Erythroblast (primary cell): ENCODE data around the gene SARS2.
A peak's percentile ranks its signal among the peaks of the same experiment; 100 is the strongest.

Experiments used
- DNase-seq, 2 experiments: peaks; one replicate each; lab custom pipeline; 2025; lab: John Stamatoyannopoulos, UW
- GATA1 ChIP-seq: IDR thresholded peaks from 2 replicates; pipeline ENCODE4 v1.6.1; 2011; ENCODE audit warnings: low read depth, mild to moderate bottlenecking, control low read depth, low read length, moderate library complexity
- POLR2A ChIP-seq: IDR thresholded peaks from 2 replicates; pipeline ENCODE4 v1.6.1; 2011; ENCODE audit warnings: mild to moderate bottlenecking, low read length

Gene SARS2

DNA sequence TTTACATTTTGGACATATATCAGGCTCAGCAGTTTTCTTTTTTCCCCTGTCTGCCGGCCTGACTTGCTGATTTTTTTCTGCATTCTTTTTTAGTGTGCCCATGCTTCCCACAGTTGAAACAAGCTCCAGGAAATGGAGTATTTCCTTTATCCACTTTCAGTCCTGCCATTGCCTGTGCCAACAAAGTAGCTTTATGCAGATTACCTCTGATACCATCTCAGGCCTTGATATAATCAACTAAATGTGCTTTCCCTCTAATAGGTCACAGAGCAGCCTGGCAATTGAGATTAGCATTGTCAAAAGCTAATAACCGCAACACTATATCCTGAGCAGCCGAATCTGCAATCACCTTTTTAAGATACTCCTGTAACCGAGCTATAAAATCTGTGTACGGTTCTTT is 9.4 kb upstream of the SARS2 start:
- no peak for DNase-seq
- TF ChIP-seq POLR2A, result no peak
- TF ChIP-seq GATA1, result no peak

DNA sequence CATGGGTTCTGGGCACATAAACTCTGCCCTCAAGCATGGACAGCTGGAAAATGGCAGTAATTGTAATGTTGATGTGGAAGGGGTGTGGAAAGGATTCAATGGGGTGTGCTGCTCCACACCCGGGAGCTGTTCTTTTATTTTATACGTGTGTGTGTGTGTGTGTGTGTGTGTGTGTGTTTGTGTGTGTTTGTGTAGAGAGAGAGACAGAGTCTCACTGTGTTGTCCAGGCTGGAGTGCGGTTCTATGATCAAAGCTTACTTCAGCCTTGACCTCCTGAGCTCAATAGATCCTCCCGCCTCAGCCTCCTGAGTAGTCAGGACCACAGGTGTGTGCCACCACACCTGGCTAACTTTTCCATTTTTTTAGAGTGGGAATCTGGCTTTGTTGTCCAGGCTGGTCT is 3.0 kb upstream of the SARS2 start:
- no peak for DNase-seq
- TF ChIP-seq GATA1 (no peak), POLR2A (no peak)

DNA sequence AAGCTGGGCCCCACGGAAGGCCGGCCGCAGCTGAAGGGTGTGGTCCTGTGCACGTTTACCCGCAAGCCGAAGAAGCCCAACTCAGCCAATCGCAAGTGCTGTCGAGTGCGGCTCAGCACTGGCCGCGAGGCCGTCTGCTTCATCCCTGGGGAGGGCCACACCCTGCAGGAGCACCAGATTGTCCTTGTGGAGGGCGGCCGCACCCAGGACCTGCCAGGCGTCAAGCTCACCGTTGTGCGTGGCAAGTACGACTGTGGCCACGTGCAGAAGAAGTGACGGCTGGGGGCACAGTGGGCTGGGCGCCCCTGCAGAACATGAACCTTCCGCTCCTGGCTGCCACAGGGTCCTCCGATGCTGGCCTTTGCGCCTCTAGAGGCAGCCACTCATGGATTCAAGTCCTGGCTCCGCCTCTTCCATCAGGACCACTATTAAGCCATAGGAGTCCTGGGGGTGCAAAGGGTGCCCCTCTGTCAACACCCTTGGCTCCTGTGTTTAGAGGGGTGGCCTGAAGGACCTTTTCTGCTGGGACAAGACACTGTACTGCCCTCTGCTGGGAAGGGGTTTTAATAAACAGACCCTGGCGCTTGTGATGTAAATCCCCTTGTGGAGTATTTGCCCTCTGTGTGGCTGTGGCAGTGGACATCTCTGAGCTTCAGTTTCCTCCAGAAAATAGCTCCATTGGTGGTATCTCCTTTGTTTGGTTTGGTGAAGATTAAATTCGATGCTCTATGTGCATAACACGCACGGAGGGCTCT is 2.0 kb upstream of the SARS2 start:
- TF ChIP-seq POLR2A, result no peak
- TF ChIP-seq GATA1, result no peak

DNA sequence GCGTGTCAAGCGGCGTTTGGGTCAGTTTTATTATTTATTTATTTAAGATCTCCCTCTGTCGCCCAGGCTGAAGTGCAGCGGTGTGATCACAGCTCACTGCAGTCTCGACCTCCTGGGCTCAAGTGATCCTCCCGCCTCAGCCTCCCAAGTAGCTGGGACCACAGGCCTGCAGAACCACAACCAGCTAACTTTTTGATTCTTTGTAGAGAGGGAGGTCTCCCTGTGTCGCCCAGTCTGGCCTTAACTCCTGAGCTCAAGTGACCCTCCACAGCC is 894 bp upstream of the SARS2 start:
- no peak for DNase-seq

More for the DNA sequence above, 2.0 kb upstream of the SARS2 start:
- DNase-seq, result peak; percentile 76 to 78

DNA sequence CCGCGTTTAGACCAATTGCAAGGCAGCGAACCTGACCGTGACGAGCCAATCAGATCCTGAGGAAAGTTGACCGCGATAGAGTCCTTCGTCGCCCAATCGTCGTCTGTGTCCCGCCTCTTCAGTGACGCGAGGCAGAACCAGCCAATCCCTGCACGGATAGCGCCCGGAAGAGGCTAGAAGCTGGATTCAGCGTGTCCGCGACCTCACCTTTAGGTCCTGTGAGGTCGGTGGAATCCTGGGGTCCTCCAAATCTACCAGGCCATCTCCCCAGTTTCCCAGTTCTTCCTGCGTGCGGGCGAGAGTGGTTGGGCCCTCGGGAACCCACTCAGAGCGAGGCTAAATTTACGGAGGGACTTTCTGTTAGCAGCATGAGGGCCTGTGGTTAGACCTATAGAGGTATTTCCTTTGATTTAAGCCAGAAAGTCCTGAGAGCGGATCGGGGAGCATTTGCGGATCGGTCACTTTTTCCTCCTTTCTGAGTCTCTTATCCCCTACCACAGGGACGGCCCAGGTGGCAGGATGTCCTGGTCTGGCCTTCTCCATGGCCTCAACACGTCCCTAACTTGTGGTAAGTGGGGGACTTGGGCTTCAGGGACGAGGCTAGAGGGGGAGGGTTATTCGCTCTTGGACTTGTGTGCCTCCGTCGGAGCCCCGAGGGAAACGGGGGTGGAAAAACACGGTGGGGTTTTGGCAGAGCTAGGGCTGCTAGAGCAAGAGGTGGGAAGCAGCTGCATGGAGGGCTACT is 385 bp upstream of the SARS2 start, which contains the start of gene MRPS12:
Gene MRPS12, plus strand, starts transcription at position 169 of the 745 bp plus-strand sequence. Its CDS starts 351 bp downstream, at position 520.
- DNase-seq, result peak; percentile 100
- TF ChIP-seq POLR2A (peak; percentile 87), GATA1 (no peak)

More for the DNA sequence above, 894 bp upstream of the SARS2 start:
- TF ChIP-seq GATA1, result no peak
- TF ChIP-seq POLR2A, result no peak

DNA sequence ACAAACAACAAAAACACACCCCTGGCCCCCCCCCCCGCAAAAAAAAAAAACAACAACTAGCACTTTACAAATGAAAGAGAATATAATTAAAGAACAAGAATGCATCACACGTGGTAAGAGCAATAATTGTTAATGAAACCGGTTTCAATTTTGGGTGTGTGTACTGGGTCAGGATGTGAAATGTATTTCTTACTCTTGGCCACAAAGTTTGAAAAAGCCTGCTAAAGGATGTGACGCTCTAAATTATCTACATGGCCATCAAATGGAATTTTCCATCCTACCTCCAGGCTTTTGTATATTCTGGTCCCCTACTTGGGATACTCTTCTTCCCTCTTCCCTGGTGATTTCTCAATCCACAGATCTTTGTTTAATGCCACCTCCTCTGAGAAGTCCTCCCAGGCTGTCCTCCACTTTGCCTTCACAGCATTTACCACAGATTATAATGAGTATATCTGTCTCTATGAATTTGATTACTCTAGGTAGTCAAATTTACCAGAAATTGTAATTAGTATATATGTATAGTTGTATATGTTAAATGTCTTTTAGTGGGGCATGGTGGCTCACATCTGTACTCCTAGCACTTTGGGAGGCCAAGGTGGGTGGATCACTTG is 2.1 kb downstream of the SARS2 start:
- TF ChIP-seq GATA1 (no peak), POLR2A (no peak)
- DNase-seq, result no peak

DNA sequence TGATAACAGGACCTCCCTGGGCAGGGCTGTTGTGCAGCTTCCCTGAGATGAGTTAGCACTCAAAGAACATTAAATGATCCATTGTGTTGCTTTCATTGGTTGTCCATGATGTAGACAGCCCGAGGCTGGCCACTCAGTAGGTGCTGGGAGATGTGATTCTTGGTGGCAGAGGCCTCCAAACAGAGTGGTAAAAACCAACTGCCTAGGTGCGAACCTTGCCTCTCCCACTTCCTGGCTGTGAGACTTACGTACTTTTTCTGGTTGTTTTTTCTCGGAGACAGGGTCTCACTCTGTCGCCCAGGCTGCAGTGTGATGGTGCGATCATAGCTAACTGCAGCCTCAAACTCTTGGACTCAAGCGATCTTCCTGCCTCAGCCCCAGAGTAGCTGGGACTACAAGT is 6.2 kb downstream of the SARS2 start:
- no peak for DNase-seq

DNA sequence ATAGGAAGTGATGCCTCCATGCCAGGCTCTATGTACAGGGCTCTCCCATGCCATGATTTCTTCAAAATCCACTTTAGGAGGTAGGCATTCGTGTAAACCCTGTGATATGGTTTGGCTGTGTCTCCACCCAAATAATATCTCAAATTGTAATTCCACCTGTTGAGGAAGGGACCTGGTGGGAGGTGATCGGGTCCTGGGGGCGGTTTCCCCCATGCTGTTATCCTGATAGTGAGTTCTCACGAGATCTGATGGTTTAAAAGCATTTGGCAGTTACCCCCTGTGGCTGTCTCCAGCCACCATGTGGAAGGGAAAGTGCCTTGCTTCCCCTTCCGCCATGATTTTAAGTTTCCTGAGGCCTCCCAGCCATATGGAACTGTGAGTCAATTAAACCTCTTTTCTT is 8.1 kb downstream of the SARS2 start:
- TF ChIP-seq GATA1, result no peak
- no peak for TF ChIP-seq POLR2A

More for the DNA sequence above, 6.2 kb downstream of the SARS2 start:
- no peak for TF ChIP-seq GATA1

DNA sequence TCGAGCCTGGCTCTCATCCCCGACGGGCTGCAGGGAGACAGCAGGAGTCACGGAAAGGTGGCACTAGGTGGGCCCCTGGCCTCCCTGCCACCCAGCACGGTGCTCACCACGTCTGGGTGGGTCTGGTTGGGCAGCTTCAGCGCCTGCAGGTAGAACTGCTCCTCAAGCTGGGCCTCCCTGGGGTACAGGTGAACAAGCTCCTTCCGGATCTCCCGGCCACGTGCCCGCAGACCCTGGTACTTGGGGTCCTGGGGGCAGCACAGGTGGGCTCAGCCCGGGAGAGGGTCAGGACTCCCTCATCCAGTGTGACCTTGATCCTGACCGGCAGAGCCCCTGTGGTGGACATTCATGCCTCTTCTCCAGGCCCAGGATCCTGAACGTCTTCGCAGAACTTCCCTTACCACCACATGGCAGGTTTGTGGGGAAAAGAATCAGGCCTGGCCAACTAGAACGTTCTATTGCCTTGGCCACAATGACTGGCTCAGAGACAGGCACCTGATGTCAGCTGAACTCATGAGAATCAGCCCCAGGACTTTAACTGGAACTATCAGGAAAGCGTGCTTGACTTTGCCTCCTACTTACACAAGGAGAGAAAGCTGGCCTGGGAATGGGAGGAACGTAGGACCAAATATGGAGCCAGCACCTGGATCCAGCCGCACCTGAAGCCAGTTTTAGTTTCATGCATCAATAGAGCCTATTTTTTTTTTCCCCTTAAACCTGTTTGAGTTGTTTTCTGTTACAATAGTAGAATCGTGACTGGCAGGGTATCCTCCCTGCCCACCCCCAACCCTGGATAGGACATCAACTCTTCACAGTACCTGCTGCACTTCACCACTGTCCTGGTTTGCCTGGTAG is 8.9 kb downstream of the SARS2 start:
- no peak for DNase-seq
- no peak for TF ChIP-seq GATA1
- no peak for TF ChIP-seq POLR2A

More for the DNA sequence above, 8.1 kb downstream of the SARS2 start:
- DNase-seq, result peak in 1 of 2 experiments; percentile 50

DNA sequence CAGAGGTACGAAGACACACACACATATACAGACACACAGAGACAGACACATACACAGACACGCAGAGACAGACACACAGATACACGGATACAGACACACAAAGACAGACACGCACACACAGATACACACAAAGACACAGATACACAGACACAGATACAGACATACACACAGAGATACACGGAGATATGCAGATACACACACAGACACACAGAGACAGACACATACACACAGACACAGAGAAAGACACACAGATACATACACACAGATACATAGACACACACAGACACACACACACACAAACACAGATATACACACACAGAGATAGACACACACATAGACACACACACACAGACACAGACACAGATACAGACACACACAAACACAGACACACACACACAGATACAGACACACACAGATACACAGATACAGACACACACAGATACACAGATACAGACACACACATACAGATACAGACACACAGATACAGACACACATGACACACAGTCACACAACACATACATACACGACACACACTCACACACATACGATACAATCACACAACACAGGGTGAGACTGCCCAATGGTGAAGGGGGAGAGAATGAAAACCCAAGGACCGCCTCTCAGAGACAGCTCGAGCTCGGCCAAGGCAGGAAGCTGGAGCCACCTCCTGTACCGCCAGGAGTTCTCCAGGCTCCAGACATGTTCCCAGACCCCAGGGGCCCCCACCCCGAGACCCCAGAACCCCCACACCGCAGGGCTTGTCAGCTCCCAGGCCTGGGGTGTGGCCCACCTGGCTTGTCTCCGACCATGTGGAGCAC is 9.8 kb downstream of the SARS2 start:
- TF ChIP-seq POLR2A, result no peak
- TF ChIP-seq GATA1, result no peak
- DNase-seq, result no peak

DNA sequence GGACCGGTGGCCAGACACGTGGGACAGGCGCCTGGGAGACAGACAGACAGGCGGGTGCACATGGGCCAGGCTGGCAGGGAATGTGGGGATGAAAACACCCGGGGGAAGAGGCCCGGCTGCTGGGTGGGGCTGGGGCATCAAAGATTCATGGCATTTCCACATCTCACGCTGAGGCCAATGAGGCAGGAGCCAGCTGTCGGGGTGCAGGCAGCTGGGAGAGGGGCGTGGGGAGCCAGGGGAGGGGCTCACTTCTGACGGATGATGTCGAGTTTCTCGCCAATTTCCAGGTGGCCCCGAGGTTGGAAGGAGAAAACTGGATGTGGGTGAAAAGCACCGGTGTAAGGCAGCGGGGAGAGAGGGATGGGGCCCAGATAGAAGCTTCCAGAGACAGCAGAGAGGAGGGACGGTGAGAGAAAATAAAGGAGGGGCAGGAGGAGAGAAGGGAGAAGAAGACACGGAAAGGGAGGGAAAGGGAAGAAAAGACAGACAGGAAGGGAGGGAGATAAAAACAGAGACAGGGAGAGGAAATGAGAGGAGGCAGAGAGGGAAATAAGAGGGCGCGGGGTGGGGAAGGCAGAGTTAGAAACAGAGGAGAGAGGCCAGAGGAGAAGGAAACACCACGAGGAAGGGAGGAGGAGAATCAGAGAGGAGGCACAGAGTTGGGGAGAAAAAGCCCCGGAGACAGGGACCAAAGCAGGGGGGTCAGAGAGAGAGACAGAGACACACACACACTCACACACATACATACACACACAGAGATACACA is 10.5 kb downstream of the SARS2 start:
- no peak for DNase-seq
- TF ChIP-seq POLR2A, result no peak

DNA sequence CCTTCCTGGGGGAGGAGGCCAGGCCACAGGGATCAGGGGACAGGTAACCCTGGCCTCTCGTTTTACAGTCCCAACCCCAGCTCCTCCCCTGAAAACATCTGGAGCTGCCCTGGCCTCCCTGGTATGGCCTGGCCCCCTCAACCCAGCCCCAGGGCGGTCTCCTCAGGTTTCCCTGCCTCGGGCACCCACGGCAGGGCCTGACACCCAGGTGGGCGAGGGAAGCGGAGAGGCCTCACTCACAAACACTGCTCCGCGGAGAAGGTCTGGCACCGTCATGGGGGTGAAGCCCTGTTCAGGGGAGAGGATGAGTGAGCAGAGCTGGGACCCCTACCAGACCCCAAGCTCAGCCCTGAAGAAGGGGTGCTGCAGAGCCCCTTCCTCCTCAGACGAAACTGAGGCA is 12.0 kb downstream of the SARS2 start:
- DNase-seq, result no peak
- no peak for TF ChIP-seq POLR2A
- no peak for TF ChIP-seq GATA1
